ENCODE measurements around the gene PLCL2. TPM values are rescaled to one million over a fixed set of nuclear protein-coding genes. Genes with fewer than 3 reads are reported as not detected.

PLCL2 gene
- total and polyA plus RNA-seq, 10 of the 15 experiments (the other 5 are each of a cell fraction or from before 2014, with no cell fraction given): 7.5 to 37.3 (median 21.7) TPM

- TF ChIP-seq CUX1 (IDR thresholded peaks at IDR 0.05; ENCODE audit: insufficient replicate concordance, low read depth, low read length) (no peak), NFYA (IDR thresholded peaks at IDR 0.05; ENCODE audit: borderline replicate concordance, low read depth, low read length) (no peak), PAX8 (IDR thresholded peaks at IDR 0.05) (no peak), PML (IDR thresholded peaks at IDR 0.05; ENCODE audit: low read length) (no peak), ZNF384 (IDR thresholded peaks at IDR 0.05; ENCODE audit: borderline replicate concordance, low read depth, low read length) (no peak), NFYB (IDR thresholded peaks at IDR 0.05; ENCODE audit: insufficient read depth, low read depth, low read length) (no peak), POU2F2 (IDR thresholded peaks at IDR 0.05; ENCODE audit: borderline replicate concordance, low read depth, low read length) (no peak)
Measured at GRCh38 chr3:16950282-16950681, 65.5 kb downstream of the PLCL2 start (continued).

DNA sequence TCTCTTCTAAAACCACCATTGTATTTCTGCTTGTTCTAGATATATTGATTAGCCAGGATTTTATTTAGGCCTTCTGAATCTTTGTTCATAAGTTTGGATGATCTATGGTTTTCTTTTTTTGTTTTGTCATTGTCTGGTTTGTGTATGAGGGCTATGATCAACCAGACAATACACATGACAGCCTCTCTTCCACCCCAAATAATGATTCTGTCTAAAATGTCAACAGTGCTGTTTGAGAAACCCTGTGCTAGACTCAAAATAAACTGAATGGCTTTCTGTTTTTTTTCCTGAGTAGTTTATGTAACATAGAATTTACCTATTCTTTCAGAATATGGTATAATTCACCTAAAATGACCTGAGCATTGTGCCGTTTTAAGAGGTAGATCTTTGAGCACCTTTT, 66.1 kb downstream of the PLCL2 start:
- Histone ChIP-seq H3K4me1 (ENCODE audit: control insufficient read depth, insufficient read depth, low read length) (no peaks in the 10 kb centered on the region), H2AFZ (ENCODE audit: control insufficient read depth, low read depth, low read length) (no peak overlapping the region), H3K27me3 (replicated peaks in 1 of 2; ENCODE audit: control insufficient read depth in 2 of 2, insufficient read depth in 2 of 2, low read length in 1 of 2) (no peaks in the 10 kb centered on the region), H3K79me2 (ENCODE audit: control insufficient read depth, insufficient read depth, low read length) (peaks cover 33% of the 10 kb centered on the region), H4K20me1 (ENCODE audit: control insufficient read depth, insufficient read depth) (no peaks in the 10 kb centered on the region), H3K4me2 (ENCODE audit: control insufficient read depth, insufficient read depth) (no peak overlapping the region), H3K9ac (ENCODE audit: control insufficient read depth, insufficient read depth, low read length) (no peak overlapping the region), H3K9me3 (replicated peaks; ENCODE audit: control insufficient read depth, insufficient read depth, low read length) (peaks cover 2% of the 10 kb centered on the region; the same call in 2 of the 3 replicates), H3K27ac (ENCODE audit: control insufficient read depth, insufficient read depth) (no peak overlapping the region), H3K4me3 (no peak overlapping the region), H3K36me3 (ENCODE audit: control insufficient read depth in 2 of 2, insufficient read depth in 2 of 2, low read length in 1 of 2) (no peaks in the 10 kb centered on the region)
- SMC1A ChIA-PET (ENCODE audit: uncharacterized antibody, unreplicated experiment): interaction anchor here (0.6 to 0.9 kb wide), 2 partner anchors 23 to 206 kb away, joined by 3 to 4 read pairs; no protein-coding TSS in a partner anchor
- POLR2A ChIA-PET: no interaction called here
- RAD21 ChIA-PET (ENCODE audit: unreplicated experiment): no interaction called here
- TF ChIP-seq POLR2AphosphoS2 (IDR thresholded peaks at IDR 0.05; ENCODE audit: low read depth, low read length) (no peak), SPI1 (IDR thresholded peaks at IDR 0.05; ENCODE audit: borderline replicate concordance, insufficient read depth, low read depth, low read length) (no peak), CBX5 (IDR thresholded peaks at IDR 0.05; ENCODE audit: low read depth) (no peak), NBN (IDR thresholded peaks at IDR 0.05) (no peak), BCL11A (IDR thresholded peaks at IDR 0.05; ENCODE audit: low read depth, low read length) (no peak), MXI1 (IDR thresholded peaks at IDR 0.05; ENCODE audit: low read depth, low read length) (no peak), PAX8 (IDR thresholded peaks at IDR 0.05) (no peak)
- TF ChIP-seq, protein P1, sequence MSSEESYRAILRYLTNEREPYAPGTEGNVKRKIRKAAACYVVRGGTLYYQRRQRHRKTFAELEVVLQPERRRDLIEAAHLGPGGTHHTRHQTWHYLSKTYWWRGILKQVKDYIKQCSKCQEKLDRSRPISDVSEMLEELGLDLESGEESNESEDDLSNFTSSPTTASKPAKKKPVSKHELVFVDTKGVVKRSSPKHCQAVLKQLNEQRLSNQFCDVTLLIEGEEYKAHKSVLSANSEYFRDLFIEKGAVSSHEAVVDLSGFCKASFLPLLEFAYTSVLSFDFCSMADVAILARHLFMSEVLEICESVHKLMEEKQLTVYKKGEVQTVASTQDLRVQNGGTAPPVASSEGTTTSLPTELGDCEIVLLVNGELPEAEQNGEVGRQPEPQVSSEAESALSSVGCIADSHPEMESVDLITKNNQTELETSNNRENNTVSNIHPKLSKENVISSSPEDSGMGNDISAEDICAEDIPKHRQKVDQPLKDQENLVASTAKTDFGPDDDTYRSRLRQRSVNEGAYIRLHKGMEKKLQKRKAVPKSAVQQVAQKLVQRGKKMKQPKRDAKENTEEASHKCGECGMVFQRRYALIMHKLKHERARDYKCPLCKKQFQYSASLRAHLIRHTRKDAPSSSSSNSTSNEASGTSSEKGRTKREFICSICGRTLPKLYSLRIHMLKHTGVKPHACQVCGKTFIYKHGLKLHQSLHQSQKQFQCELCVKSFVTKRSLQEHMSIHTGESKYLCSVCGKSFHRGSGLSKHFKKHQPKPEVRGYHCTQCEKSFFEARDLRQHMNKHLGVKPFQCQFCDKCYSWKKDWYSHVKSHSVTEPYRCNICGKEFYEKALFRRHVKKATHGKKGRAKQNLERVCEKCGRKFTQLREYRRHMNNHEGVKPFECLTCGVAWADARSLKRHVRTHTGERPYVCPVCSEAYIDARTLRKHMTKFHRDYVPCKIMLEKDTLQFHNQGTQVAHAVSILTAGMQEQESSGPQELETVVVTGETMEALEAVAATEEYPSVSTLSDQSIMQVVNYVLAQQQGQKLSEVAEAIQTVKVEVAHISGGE (CRISPR knock-in tag; IDR thresholded peaks at IDR 0.05): no peak
- DNase-seq (ENCODE audit: low read depth, low spot score) (no peak), ATAC-seq (no peak), FAIRE-seq (no peak)
- intact Hi-C loops (cut with micrococcal nuclease; ENCODE audit: unreplicated experiment) (no loop called here), in situ Hi-C loops (cut with MboI) (no loop called here)
- CTCF ChIA-PET: no interaction called here
- WGBS (ENCODE audit: insufficient coverage, insufficient replicate concordance, low lambda C conversion rate, missing lambda C conversion rate): 96% methylated on average over 1 of the region's 1 CpG
- BruUV-seq (replicated peaks): no TSS peak

Measured in GM12878 (cell line).